Keratinocyte (primary cell): Measurements from ENCODE around the gene TIAM2. TPM values are rescaled to one million over a fixed set of nuclear protein-coding genes. Genes with fewer than 3 reads are reported as not detected.
A peak's percentile ranks its signal among the peaks of the same experiment; 100 is the strongest.

Experiments used
- DNase-seq: peaks from one replicate; pipeline ENCODE4 v3.0.0-alpha.2; 2011; ENCODE audit warnings: low read depth, missing footprints, low spot score
- FAIRE-seq: peaks from 2 replicates; lab custom pipeline; 2011; peaks lifted over from hg19 to GRCh38; lab: Jason Lieb, UNC
- H2AFZ ChIP-seq: 2 replicates; pipeline ENCODE4 v1.6.0; 2012; ENCODE audit warnings: low read length, control low read depth, inconsistent platforms; ENCODE audit not compliant: control insufficient read depth
- H3K27ac ChIP-seq: 2 replicates; pipeline ENCODE4 v1.5.1; 2011; ENCODE audit warnings: low read length; ENCODE audit not compliant: control insufficient read depth, insufficient read depth
- H3K27me3 ChIP-seq: 3 replicates; pipeline ENCODE4 v1.6.0; 2011; ENCODE audit warnings: low read length; ENCODE audit not compliant: control insufficient read depth, insufficient read depth; ENCODE audit errors: extremely low read depth
- H3K36me3 ChIP-seq, 2 experiments: 2 replicates in 1 of 2; 3 replicates in 1 of 2; pipeline ENCODE4 v1.5.1; 2011; ENCODE audit warnings: low read length in 2 of 2, mild to moderate bottlenecking in 1 of 2; ENCODE audit not compliant: control insufficient read depth in 2 of 2, insufficient read depth in 2 of 2; ENCODE audit errors: extremely low read depth in 1 of 2
- H3K4me1 ChIP-seq: 3 replicates; pipeline ENCODE4 v1.5.1; 2011; ENCODE audit warnings: low read length; ENCODE audit not compliant: control insufficient read depth, insufficient read depth; ENCODE audit errors: extremely low read depth
- H3K4me2 ChIP-seq: 3 replicates; pipeline ENCODE4 v1.6.0; 2011; ENCODE audit warnings: low read depth, low read length; ENCODE audit not compliant: control insufficient read depth, insufficient read depth; ENCODE audit errors: extremely low read depth
- H3K4me3 ChIP-seq, 3 experiments: fragments of 200-600 bp in 1 of 3; sonication (generic) in 1 of 3; 2 replicates in 2 of 3; 3 replicates in 1 of 3; pipeline ENCODE4 v1.5.1; 2011 to 2016; ENCODE audit warnings: low read length in 3 of 3, mild to moderate bottlenecking in 3 of 3, control low read depth in 2 of 3, inconsistent platforms in 1 of 3, low read depth in 1 of 3, mixed read lengths in 1 of 3, mixed run types in 1 of 3, moderate library complexity in 1 of 3; ENCODE audit not compliant: control insufficient read depth in 2 of 3, insufficient read depth in 2 of 3; ENCODE audit errors: extremely low read depth in 1 of 3
- H3K79me2 ChIP-seq: 2 replicates; pipeline ENCODE4 v1.6.0; 2012; ENCODE audit warnings: low read length; ENCODE audit not compliant: control insufficient read depth, insufficient read depth
- H3K9ac ChIP-seq: 3 replicates; pipeline ENCODE4 v1.6.0; 2011; ENCODE audit warnings: low read length; ENCODE audit not compliant: control insufficient read depth, insufficient read depth; ENCODE audit errors: extremely low read depth
- H3K9me1 ChIP-seq: 3 replicates; pipeline ENCODE4 v1.6.0; 2011; ENCODE audit warnings: low read length; ENCODE audit not compliant: control insufficient read depth, insufficient read depth; ENCODE audit errors: extremely low read depth
- H3K9me3 ChIP-seq: 2 replicates; pipeline ENCODE4 v1.5.1; 2012; ENCODE audit warnings: low read depth, low read length; ENCODE audit not compliant: control insufficient read depth
- H4K20me1 ChIP-seq: 3 replicates; pipeline ENCODE4 v1.6.0; 2011; ENCODE audit warnings: low read length; ENCODE audit not compliant: control insufficient read depth, insufficient read depth; ENCODE audit errors: extremely low read depth
- EZH2 ChIP-seq: IDR thresholded peaks from one replicate; pipeline ENCODE4 v1.6.1; 2012; ENCODE audit warnings: inconsistent platforms, mild to moderate bottlenecking, low read length, moderate library complexity
- dilution Hi-C: fragments of 300-500 bp; cut with MboI; formaldehyde crosslinking; loops from one replicate; pipeline ENCODE4 v1.7.0; 2020; ENCODE audit warnings: low sequenced_read_pairs; ENCODE audit not compliant: extremely low pct_ligation_motif_present
- polyA plus RNA-seq, 5 experiments: library from polyadenylated mRNA; depleted of rRNA in 3 of 5; stranded (reverse) in 3 of 5; stranded (forward) in 1 of 5; unstranded in 1 of 5; fragments of >200 nt; gene quantifications; 1 replicate in 1 of 5; 2 replicates in 3 of 5; 3 replicates in 1 of 5; pipeline versions ENCODE4 v1.2.1 to v1.2.3, GENCODE V29; 2011 to 2012; ENCODE audit warnings: missing spikeins in 2 of 5, low read depth in 1 of 5, low replicate concordance in 1 of 5
- TF ChIP-seq, protein P1 (sequence below), 3 experiments: IDR thresholded peaks in 1 of 3; conservative IDR thresholded peaks in 1 of 3; optimal IDR thresholded peaks in 1 of 3; 2 replicates in 2 of 3; 3 replicates in 1 of 3; pipeline versions ENCODE3 to v1.5.1; 2011; ENCODE audit warnings: low read length in 3 of 3, mild to moderate bottlenecking in 3 of 3, moderate library complexity in 2 of 3, control low read depth in 1 of 3, inconsistent platforms in 1 of 3; ENCODE audit not compliant: insufficient read depth in 2 of 3; ENCODE audit errors: extremely low read depth in 1 of 3

TIAM2 gene
- polyA plus RNA-seq, 1 donor (not counting 4 experiments of a cell fraction or from before 2014, with no cell fraction given), result 4.0 TPM

GRCh38 chr6:155274106-155274505, 279.0 kb downstream of the TIAM2 start:
- Histone ChIP-seq H3K4me1 (peaks cover 65% of the 10 kb centered on the region), H3K27me3 (no peaks in the 10 kb centered on the region), H3K4me3 (no peak overlapping the region), H3K36me3 (peaks cover 0 to 9% of the 10 kb centered on the region in 2 experiments), H3K9me3 (no peaks in the 10 kb centered on the region), H4K20me1 (no peaks in the 10 kb centered on the region), H3K9ac (no peak overlapping the region), H3K27ac (peak overlapping the region; percentile 63), H3K4me2 (peak overlapping the region; percentile 47), H3K79me2 (peaks cover 20% of the 10 kb centered on the region), H2AFZ (no peak overlapping the region), H3K9me1 (no peaks in the 10 kb centered on the region)
- DNase-seq (no peak), FAIRE-seq (no peak)
- dilution Hi-C loops, result no loop called here
- TF ChIP-seq, protein P1, sequence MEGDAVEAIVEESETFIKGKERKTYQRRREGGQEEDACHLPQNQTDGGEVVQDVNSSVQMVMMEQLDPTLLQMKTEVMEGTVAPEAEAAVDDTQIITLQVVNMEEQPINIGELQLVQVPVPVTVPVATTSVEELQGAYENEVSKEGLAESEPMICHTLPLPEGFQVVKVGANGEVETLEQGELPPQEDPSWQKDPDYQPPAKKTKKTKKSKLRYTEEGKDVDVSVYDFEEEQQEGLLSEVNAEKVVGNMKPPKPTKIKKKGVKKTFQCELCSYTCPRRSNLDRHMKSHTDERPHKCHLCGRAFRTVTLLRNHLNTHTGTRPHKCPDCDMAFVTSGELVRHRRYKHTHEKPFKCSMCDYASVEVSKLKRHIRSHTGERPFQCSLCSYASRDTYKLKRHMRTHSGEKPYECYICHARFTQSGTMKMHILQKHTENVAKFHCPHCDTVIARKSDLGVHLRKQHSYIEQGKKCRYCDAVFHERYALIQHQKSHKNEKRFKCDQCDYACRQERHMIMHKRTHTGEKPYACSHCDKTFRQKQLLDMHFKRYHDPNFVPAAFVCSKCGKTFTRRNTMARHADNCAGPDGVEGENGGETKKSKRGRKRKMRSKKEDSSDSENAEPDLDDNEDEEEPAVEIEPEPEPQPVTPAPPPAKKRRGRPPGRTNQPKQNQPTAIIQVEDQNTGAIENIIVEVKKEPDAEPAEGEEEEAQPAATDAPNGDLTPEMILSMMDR (optimal IDR thresholded peaks at IDR 0.05 in 1 of 3, IDR thresholded peaks at IDR 0.05 in 1 of 3, conservative IDR thresholded peaks at IDR 0.05 in 1 of 3; ENCODE audit: extremely low read depth in 1 of 3, insufficient read depth in 2 of 3, low read length in 3 of 3), result no peak
- no peak for TF ChIP-seq EZH2

DNA sequence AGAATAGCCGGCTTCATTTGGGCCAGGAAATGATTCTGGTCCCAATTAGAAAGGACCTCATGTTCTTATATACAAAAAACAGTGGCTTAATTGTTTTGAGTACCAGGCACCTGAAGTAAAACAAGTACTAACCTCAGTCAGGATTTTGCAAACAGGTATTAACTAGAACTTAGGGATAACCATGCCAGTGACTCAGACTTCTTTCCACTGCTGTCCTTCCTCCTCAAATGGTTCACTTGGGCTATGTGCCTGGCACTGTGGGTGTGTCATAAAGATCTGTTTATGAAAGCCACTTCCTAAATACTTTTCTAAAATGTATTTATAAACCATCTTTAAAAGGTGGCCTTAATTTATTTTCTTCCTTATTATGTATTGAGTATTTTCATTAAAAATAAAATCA, 279.4 kb downstream of the TIAM2 start:
- Histone ChIP-seq H2AFZ (no peak overlapping the region), H3K4me1 (peaks cover 66% of the 10 kb centered on the region), H4K20me1 (no peaks in the 10 kb centered on the region), H3K4me3 (no peak overlapping the region), H3K27ac (peak overlapping the region; percentile 63), H3K27me3 (no peaks in the 10 kb centered on the region), H3K36me3 (peaks cover 3 to 9% of the 10 kb centered on the region in 2 experiments), H3K9me1 (no peaks in the 10 kb centered on the region), H3K4me2 (peak overlapping the region; percentile 47), H3K79me2 (peaks cover 20% of the 10 kb centered on the region), H3K9ac (no peak overlapping the region), H3K9me3 (no peaks in the 10 kb centered on the region)
- dilution Hi-C loops, result no loop called here
- FAIRE-seq (peak; percentile 91), DNase-seq (peak; percentile 64)
- no peak for TF ChIP-seq EZH2
- TF ChIP-seq, protein P1 (optimal IDR thresholded peaks at IDR 0.05 in 1 of 3, IDR thresholded peaks at IDR 0.05 in 1 of 3, conservative IDR thresholded peaks at IDR 0.05 in 1 of 3; ENCODE audit: extremely low read depth in 1 of 3, insufficient read depth in 2 of 3, low read length in 3 of 3), result no peak
